GM13977 (cell line): ENCODE data around the gene SCARB1.
A peak's percentile ranks its signal among the peaks of the same experiment; 100 is the strongest.

Experiments used
- DNase-seq: peaks from one replicate; pipeline ENCODE4 v3.0.0; 2012; ENCODE audit warnings: low spot score
- in situ Hi-C: fragments of 300-500 bp; cut with MboI; formaldehyde crosslinking; loops from one replicate; pipeline ENCODE4 v1.12.0; 2022; ENCODE audit warnings: low sequenced_read_pairs, low pct_unique_long_range_greater_than_20kb, mixed read lengths, inconsistent platforms; ENCODE audit not compliant: unreplicated experiment
- TF ChIP-seq, protein P1 (sequence below): IDR thresholded peaks from 2 replicates; pipeline ENCODE4 v1.5.1; 2012; ENCODE audit warnings: mild to moderate bottlenecking, control low read depth; ENCODE audit not compliant: insufficient read depth; ENCODE audit errors: extremely low read depth, missing control alignments

Gene SCARB1

DNA sequence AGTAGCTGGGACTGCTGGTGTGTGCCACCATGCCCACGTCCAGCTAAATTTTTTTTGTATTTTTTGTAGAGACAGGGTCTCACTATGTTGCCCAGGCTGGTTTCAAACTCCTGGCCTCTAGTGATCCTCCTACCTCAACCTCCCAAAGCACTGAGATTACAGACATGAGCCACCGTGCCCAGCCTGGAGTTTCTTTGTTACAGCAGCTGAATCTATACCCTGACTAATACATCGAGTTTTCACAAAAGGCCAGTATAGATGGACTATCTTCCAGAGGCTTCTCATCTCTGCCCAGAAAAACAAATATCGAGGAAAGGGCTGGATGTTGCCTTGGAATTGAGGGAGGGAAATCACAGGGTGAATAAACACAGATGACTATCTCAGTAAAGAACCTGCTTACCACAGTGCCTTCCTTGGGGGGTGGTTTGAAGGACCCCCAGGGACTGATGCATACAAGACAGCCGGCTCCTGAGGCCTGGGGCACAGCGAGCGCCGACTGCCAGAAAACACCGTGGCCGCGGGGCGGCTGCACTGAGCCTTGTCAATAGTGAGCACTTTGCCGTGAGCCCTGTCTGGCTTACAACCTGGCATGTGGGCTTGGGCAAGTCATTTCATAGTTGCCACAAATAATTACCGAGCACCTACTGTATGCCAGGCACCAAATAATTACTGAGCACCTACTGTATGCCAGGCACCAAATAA is 111.9 kb downstream of the SCARB1 start:
- TF ChIP-seq, protein P1, sequence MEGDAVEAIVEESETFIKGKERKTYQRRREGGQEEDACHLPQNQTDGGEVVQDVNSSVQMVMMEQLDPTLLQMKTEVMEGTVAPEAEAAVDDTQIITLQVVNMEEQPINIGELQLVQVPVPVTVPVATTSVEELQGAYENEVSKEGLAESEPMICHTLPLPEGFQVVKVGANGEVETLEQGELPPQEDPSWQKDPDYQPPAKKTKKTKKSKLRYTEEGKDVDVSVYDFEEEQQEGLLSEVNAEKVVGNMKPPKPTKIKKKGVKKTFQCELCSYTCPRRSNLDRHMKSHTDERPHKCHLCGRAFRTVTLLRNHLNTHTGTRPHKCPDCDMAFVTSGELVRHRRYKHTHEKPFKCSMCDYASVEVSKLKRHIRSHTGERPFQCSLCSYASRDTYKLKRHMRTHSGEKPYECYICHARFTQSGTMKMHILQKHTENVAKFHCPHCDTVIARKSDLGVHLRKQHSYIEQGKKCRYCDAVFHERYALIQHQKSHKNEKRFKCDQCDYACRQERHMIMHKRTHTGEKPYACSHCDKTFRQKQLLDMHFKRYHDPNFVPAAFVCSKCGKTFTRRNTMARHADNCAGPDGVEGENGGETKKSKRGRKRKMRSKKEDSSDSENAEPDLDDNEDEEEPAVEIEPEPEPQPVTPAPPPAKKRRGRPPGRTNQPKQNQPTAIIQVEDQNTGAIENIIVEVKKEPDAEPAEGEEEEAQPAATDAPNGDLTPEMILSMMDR, result no peak
- DNase-seq, result no peak
- in situ Hi-C loops, result loop anchor here (25.0 kb wide), 1 partner anchor 390 kb away; no protein-coding TSS in a partner anchor

DNA sequence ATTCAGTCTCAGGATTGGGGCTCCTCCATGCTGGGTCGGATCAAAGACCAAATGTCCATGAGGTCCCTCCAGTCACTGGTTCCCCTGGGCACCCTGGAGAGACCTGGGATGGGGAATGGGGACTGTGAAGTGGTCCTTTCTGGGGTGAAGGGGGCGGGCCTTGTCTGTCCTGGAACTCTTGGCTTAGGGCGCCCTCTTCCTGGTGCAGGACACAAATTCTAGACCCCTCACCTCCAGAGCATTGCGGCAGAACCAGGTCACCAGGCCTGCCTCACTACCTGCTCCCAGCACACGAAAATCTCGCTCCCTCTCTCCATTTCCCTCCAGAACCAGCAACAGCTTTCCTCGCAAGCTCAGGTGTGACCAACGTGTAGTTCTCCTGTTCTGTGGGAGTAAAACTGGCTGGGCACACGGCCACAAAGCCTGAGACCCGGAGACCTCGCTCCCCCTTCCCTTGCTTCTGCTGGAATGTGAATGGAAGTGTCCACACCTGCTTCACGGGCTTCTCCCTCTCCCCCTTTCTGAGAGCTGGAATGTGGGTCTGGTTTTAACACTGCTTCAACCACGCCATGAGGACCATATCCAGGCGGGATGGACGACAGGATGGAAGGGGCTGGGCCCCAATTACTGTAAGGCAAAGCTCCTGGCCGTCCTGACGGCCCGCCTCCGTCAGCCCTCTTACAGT is 112.7 kb downstream of the SCARB1 start:
- TF ChIP-seq, protein P1, result peak; percentile 37
- in situ Hi-C loops, result loop anchor here (25.0 kb wide), 1 partner anchor 389 kb away; no protein-coding TSS in a partner anchor
- DNase-seq, result no peak

DNA sequence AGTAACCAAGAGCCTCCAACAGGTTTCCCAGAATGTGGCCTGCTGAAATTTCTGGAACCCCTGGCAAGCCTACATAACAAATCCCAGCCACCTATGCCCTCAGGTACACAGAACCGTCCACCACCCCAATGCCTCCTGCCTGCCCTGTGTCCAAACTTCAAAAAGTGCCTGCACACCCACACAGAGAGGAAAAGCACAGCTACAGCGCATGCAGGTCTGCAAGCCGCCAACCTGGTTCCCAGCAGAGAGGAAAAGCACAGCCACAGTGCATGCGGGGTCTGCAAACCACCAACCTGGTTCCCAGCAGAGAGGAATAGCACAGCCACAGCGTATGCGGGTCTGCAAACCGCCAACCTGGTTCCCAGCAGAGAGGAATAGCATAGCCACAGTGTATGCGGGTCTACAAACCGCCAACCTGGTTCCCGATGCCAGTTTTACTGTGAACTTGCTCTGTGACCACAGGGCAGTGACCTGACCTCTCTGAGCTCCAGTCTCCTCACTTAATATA is 113.5 kb downstream of the SCARB1 start:
- no peak for DNase-seq
- TF ChIP-seq, protein P1, result no peak
- in situ Hi-C loops, result loop anchor here (25.0 kb wide), 1 partner anchor 388 kb away; no protein-coding TSS in a partner anchor

- TF ChIP-seq, protein P1, result no peak
- DNase-seq, result no peak
- in situ Hi-C loops, result loop anchor here (25.0 kb wide), 1 partner anchor 387 kb away; no protein-coding TSS in a partner anchor
Measured at GRCh38 chr12:124749725-124750124, 113.9 kb downstream of the SCARB1 start.

DNA sequence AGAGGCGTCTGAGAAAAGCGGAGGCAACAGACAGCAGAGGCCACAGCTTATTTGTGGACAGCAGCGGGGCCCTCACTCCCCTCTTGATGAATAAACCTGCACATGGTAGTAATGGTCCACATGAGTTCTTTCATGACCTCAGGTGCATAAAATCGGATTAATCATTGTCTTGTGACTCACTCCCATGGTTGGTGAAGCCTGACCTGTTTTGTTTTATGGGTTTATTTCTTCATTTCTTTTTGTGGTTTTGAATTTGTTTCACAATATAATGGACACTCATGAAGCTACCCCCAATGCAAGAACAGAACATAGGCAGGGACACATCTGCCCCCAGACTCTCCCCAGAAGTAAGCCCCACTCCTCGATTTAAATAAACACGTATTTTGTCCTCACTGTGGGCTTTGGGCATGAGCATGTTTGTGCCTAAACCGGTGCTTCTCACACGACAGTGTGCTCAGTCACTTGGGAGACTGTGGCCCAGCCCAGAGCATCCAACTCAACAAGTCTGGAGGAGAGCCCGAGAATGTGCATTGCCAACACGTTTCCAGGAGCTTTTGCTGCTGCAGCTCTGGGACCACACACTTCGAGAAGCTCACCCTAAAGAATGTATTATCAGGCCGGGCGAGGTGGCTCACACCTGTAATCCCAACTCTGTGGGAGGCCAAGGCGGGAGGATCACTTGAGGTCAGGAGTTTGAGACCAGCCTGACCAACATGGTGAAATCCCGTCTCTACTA is 116.1 kb downstream of the SCARB1 start:
- TF ChIP-seq, protein P1, result no peak
- in situ Hi-C loops, result no loop called here
- DNase-seq, result peak; percentile 64

DNA sequence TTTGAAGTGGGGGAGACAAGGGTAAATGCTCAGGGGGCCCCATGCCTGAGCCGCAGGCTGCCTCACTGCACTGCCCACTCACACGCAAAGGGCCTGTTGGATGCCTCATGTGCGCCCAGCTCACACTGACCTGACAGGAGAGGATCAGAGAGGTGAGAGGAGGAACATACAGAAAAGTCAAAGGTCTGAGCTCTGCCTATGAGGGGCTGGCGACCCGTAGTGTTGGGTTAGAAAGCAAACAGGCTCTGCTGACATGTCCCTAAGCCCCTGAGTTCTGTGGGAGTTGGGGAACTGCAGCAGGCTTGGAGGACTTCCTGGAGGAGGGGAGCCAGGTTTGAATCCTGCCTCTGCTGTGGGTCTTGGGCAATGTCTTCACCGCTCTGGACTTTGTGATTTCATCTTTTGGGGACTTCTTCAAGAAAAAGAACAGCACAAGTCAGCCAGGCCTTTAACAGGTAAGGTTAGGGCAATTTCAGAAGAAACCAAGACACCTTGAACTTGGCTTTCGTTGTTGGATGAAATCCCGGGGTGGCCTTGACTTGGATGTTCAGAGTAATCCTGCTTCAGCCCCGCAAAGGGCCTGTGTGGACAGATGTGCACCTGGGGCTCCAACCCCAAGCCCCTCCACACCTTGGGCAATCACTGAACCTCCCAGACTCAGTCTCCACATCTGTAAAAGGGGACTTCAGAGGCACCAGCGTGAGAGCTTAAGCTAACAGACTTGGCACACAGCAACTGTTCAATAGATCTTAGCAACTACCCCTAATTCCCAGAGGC is 116.8 kb downstream of the SCARB1 start:
- TF ChIP-seq, protein P1, result no peak
- in situ Hi-C loops, result no loop called here
- no peak for DNase-seq
